ENCODE measurements around the gene AMIGO3. TPM values are rescaled to one million over a fixed set of nuclear protein-coding genes. Genes with fewer than 3 reads are reported as not detected.

The AMIGO3 gene
- total RNA-seq, 1 donor from 2014 or later = not detected

DNA sequence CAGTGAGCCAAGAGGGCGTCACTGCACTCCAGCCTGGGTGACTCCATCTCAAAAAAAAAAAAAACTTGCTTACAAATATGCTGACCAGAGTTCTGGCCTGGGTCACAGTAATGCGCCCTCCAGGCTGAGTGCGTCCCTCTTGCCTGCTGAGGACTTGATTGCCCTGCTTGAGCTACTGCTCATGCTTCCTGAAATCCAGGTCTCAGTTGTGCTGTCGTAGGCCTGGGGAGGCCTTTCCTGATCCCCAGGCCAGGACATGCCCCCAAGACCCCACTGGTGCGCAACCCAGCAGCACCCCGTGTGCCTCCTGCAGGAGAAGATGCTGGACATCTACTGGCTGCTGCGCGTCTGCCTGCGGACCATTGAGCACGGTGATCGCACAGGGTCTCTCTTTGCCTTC, 7.3 kb downstream of the AMIGO3 start:
- Mint-ChIP-seq H3K4me3 (peak overlapping the region; percentile 35), H3K27me3 (ENCODE audit: insufficient read depth, low read depth) (no peaks in the 10 kb centered on the region), H3K36me3 (no peaks in the 10 kb centered on the region), H3K27ac (no peak overlapping the region), H3K4me1 (no peaks in the 10 kb centered on the region), H3K9me3 (no peaks in the 10 kb centered on the region)
- Histone ChIP-seq H3K27me3 (no peaks in the 10 kb centered on the region), H4K20me1 (ENCODE audit: low read depth) (no peaks in the 10 kb centered on the region), H3K4me2 (no peak overlapping the region), H3K9ac (no peak overlapping the region), H3K4me1 (no peaks in the 10 kb centered on the region), H3K27ac (no peak overlapping the region), H3K9me3 (ENCODE audit: low read depth) (no peaks in the 10 kb centered on the region), H3F3A (ENCODE audit: low read depth) (no peaks in the 10 kb centered on the region), H2AFZ (replicated peaks) (no peak overlapping the region), H3K4me3 (no peak overlapping the region), H3K36me3 (no peaks in the 10 kb centered on the region), H3K79me2 (ENCODE audit: low read depth) (no peaks in the 10 kb centered on the region)
- TF ChIP-seq EZH2phosphoT487 (IDR thresholded peaks at IDR 0.05) (no peak), EZH2 (IDR thresholded peaks at IDR 0.05) (no peak)
- TF ChIP-seq, protein P1, sequence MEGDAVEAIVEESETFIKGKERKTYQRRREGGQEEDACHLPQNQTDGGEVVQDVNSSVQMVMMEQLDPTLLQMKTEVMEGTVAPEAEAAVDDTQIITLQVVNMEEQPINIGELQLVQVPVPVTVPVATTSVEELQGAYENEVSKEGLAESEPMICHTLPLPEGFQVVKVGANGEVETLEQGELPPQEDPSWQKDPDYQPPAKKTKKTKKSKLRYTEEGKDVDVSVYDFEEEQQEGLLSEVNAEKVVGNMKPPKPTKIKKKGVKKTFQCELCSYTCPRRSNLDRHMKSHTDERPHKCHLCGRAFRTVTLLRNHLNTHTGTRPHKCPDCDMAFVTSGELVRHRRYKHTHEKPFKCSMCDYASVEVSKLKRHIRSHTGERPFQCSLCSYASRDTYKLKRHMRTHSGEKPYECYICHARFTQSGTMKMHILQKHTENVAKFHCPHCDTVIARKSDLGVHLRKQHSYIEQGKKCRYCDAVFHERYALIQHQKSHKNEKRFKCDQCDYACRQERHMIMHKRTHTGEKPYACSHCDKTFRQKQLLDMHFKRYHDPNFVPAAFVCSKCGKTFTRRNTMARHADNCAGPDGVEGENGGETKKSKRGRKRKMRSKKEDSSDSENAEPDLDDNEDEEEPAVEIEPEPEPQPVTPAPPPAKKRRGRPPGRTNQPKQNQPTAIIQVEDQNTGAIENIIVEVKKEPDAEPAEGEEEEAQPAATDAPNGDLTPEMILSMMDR (IDR thresholded peaks at IDR 0.05) = no peak
- no peak for DNase-seq (ENCODE audit: low spot score)

DNA sequence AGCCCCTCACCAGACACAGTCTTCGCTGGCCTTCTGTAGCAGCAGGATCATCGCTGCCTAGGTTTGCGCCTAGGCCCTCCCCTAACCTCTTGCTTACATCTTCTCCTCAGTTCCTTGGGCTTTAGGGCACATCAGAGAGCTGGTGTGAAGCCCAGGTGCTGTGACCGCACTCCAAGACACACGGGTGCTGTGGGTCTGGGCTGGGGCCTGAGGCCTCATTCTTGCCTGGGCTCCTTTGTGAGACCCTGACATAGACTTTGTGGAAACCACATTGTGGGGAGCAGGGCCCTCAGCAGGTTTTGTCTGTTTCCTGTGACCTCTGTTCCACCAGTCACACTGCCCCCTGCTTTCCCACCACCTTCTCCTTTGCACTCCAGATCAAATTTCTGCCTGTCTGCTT, 8.0 kb downstream of the AMIGO3 start:
- Histone ChIP-seq H3K36me3 (no peaks in the 10 kb centered on the region), H3K27ac (no peak overlapping the region)

DNA sequence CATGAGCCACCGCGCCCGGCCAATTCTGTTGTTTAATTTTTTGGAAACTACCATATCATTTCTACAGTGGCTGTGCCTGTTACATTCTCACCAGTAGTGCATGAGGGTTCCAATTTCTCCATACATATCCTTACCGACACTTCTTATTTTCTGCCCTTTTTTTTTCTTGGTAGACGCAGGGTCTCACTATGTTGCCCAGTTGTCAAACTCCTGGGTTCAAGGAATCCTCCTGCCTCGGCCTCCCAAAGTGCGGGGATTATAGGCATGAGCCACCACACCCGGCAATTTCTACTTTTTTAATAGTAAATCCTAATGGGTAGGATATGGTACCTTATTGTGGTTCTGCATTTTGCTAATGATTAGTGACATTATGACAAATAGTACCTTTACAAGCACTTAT, 9.6 kb downstream of the AMIGO3 start:
- no peak overlapping the region for H3K4me3 ChIP-seq
- no peak overlapping the region for H3K27ac Mint-ChIP-seq
- H3K36me3 ChIP-seq = no peaks in the 10 kb centered on the region
- no peak overlapping the region for H3K4me3 Mint-ChIP-seq
- H3K9me3 Mint-ChIP-seq = no peaks in the 10 kb centered on the region
- H3F3A ChIP-seq (ENCODE audit: low read depth) = no peaks in the 10 kb centered on the region
- H3K9ac ChIP-seq = no peak overlapping the region
- no peak overlapping the region for H2AFZ ChIP-seq (replicated peaks)
- H3K9me3 ChIP-seq (ENCODE audit: low read depth) = no peaks in the 10 kb centered on the region
- no peak overlapping the region for H3K27ac ChIP-seq
- no peak overlapping the region for H3K4me2 ChIP-seq
- no peaks in the 10 kb centered on the region for H3K27me3 ChIP-seq
- no peaks in the 10 kb centered on the region for H3K27me3 Mint-ChIP-seq (ENCODE audit: insufficient read depth, low read depth)
- no peak for TF ChIP-seq EZH2phosphoT487 (IDR thresholded peaks at IDR 0.05)
- TF ChIP-seq EZH2 (IDR thresholded peaks at IDR 0.05) = no peak
- TF ChIP-seq, protein P1 (IDR thresholded peaks at IDR 0.05) = no peak
- H4K20me1 ChIP-seq (ENCODE audit: low read depth) = no peaks in the 10 kb centered on the region
- no peaks in the 10 kb centered on the region for H3K4me1 ChIP-seq
- no peaks in the 10 kb centered on the region for H3K4me1 Mint-ChIP-seq
- H3K79me2 ChIP-seq (ENCODE audit: low read depth) = no peaks in the 10 kb centered on the region
- no peak for DNase-seq (ENCODE audit: low spot score)
- no peaks in the 10 kb centered on the region for H3K36me3 Mint-ChIP-seq

More for the DNA sequence above, 8.0 kb downstream of the AMIGO3 start:
- Mint-ChIP-seq H3K9me3 (no peaks in the 10 kb centered on the region), H3K36me3 (no peaks in the 10 kb centered on the region), H3K4me3 (no peak overlapping the region), H3K27ac (no peak overlapping the region), H3K27me3 (ENCODE audit: insufficient read depth, low read depth) (no peaks in the 10 kb centered on the region), H3K4me1 (no peaks in the 10 kb centered on the region)
- H3K27me3 ChIP-seq = no peaks in the 10 kb centered on the region
- H3K4me3 ChIP-seq = no peak overlapping the region
- H3K4me2 ChIP-seq = no peak overlapping the region
- no peaks in the 10 kb centered on the region for H3K9me3 ChIP-seq (ENCODE audit: low read depth)
- no peaks in the 10 kb centered on the region for H3K79me2 ChIP-seq (ENCODE audit: low read depth)
- H3F3A ChIP-seq (ENCODE audit: low read depth) = no peaks in the 10 kb centered on the region
- no peak overlapping the region for H3K9ac ChIP-seq
- no peak overlapping the region for H2AFZ ChIP-seq (replicated peaks)
- DNase-seq (ENCODE audit: low spot score) = no peak
- no peaks in the 10 kb centered on the region for H4K20me1 ChIP-seq (ENCODE audit: low read depth)
- H3K4me1 ChIP-seq = no peaks in the 10 kb centered on the region
- TF ChIP-seq EZH2phosphoT487 (IDR thresholded peaks at IDR 0.05) (no peak), EZH2 (IDR thresholded peaks at IDR 0.05) (no peak)
- TF ChIP-seq, protein P1 (IDR thresholded peaks at IDR 0.05) = no peak

All from neural progenitor cell (in vitro differentiated cells).